ENCODE data around the gene ARHGEF9. TPM values are rescaled to one million over a fixed set of nuclear protein-coding genes. Genes with fewer than 3 reads are reported as not detected.

The ARHGEF9 gene
- total and polyA plus RNA-seq, 10 of the 15 experiments (the other 5 are each of a cell fraction or from before 2014, with no cell fraction given), result 3.2 to 25.2 (median 14.3) TPM

DNA sequence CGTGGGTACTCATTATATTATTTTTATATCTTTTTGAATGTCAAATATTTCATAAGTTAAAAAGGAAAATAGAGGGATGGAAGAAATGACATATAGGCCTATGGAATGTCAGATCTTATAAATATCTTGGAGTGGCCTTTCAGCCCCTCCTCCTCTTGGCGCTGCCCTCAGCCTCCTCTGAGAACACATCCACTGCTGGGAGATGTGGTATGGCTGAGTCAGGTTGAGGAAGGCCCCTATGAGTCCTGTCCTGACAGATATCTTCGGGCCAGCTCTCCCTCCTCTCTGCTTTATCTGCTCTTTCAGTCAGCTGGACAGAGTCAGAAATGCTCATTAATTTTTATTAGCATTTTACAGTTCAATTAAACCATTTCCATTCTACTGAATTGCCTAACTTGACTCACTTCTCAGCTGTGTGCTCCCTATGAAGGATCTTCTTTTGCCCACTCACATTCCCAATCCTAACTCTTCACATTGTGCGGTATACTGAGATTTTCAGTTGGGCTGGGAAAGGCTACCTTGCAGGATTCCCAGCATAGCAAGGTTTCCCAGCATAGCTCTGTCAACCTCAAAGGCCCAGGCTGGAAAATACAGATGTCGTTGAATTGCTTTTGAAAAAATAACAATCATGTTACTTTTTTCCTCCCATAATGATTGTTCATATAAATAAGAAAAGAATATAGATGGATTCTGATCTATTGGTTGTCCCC lies 128.0 kb downstream of the ARHGEF9 start (continued):
- TF ChIP-seq, protein P1, sequence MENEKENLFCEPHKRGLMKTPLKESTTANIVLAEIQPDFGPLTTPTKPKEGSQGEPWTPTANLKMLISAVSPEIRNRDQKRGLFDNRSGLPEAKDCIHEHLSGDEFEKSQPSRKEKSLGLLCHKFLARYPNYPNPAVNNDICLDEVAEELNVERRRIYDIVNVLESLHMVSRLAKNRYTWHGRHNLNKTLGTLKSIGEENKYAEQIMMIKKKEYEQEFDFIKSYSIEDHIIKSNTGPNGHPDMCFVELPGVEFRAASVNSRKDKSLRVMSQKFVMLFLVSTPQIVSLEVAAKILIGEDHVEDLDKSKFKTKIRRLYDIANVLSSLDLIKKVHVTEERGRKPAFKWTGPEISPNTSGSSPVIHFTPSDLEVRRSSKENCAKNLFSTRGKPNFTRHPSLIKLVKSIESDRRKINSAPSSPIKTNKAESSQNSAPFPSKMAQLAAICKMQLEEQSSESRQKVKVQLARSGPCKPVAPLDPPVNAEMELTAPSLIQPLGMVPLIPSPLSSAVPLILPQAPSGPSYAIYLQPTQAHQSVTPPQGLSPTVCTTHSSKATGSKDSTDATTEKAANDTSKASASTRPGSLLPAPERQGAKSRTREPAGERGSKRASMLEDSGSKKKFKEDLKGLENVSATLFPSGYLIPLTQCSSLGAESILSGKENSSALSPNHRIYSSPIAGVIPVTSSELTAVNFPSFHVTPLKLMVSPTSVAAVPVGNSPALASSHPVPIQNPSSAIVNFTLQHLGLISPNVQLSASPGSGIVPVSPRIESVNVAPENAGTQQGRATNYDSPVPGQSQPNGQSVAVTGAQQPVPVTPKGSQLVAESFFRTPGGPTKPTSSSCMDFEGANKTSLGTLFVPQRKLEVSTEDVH (IDR thresholded peaks at IDR 0.05; ENCODE audit: low read depth, partially characterized antibody), result no peak
- TF ChIP-seq STAT3 (IDR thresholded peaks at IDR 0.05; ENCODE audit: low read depth, low read length) (no peak), SMARCA5 (IDR thresholded peaks at IDR 0.05) (no peak), WRNIP1 (IDR thresholded peaks at IDR 0.05; ENCODE audit: borderline replicate concordance, low read depth, low read length) (no peak)

DNA sequence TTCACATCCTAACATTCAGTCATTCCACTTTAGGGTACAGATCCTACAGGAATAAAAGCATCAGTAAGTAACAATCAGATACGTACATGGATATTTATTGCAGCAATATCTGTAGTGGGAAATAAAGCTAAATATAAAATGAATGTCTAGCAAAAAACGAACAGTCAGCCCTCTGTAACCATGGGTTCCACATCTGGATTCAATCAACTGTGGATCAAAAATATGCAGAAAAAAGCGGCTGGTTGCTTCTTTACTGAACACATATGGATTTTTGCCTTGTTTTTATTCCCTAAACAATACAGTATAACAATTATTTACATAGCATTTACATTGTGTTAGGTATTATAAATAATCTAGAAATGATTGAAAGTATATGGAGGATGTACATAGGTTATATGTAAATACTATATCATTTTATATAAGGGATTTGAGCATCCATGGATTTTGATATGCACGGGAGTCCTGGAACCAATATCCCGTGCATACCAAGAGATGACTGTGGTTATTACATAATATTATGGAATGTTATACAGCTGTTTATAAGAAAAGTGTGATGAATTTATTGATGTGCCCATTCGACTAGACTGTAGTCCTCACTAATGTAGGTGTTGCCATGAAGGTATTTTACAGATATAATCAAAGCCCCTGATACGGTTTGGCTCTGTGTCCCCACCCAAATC lies 132.8 kb downstream of the ARHGEF9 start:
- H3K4me1 ChIP-seq (ENCODE audit: control insufficient read depth, insufficient read depth, low read length), result no peaks in the 10 kb centered on the region
- FAIRE-seq, result no peak
- H3K4me3 ChIP-seq, result no peak overlapping the region
- no peak for ATAC-seq
- CTCF ChIA-PET, result no interaction called here
- no peaks in the 10 kb centered on the region for H3K27me3 ChIP-seq (replicated peaks in 1 of 2; ENCODE audit: control insufficient read depth in 2 of 2, insufficient read depth in 2 of 2, low read length in 1 of 2)
- H4K20me1 ChIP-seq (ENCODE audit: control insufficient read depth, insufficient read depth), result no peaks in the 10 kb centered on the region
- 59% methylated on average over 7 of the region's 7 CpGs for WGBS (ENCODE audit: insufficient coverage, insufficient replicate concordance, low lambda C conversion rate, missing lambda C conversion rate)
- intact Hi-C loops (cut with micrococcal nuclease; ENCODE audit: unreplicated experiment), result no loop called here
- no peaks in the 10 kb centered on the region for H3K9me3 ChIP-seq (replicated peaks; ENCODE audit: control insufficient read depth, insufficient read depth, low read length)
- no peak overlapping the region for H2AFZ ChIP-seq (ENCODE audit: control insufficient read depth, low read depth, low read length)
- no peak overlapping the region for H3K9ac ChIP-seq (ENCODE audit: control insufficient read depth, insufficient read depth, low read length)
- BruUV-seq (replicated peaks), result no TSS peak
- H3K27ac ChIP-seq (ENCODE audit: control insufficient read depth, insufficient read depth), result no peak overlapping the region
- no peak for DNase-seq (ENCODE audit: low read depth, low spot score)
- SMC1A ChIA-PET (ENCODE audit: uncharacterized antibody, unreplicated experiment), result no interaction called here
- in situ Hi-C loops (cut with MboI), result no loop called here
- H3K79me2 ChIP-seq (ENCODE audit: control insufficient read depth, insufficient read depth, low read length), result no peaks in the 10 kb centered on the region
- no peak overlapping the region for H3K4me2 ChIP-seq (ENCODE audit: control insufficient read depth, insufficient read depth)
- no peaks in the 10 kb centered on the region; a peak in 1 of 4 replicates for H3K36me3 ChIP-seq (ENCODE audit: control insufficient read depth in 2 of 2, insufficient read depth in 2 of 2, low read length in 1 of 2)
- RAD21 ChIA-PET (ENCODE audit: unreplicated experiment), result no interaction called here
- POLR2A ChIA-PET, result no interaction called here
- TF ChIP-seq CEBPB (IDR thresholded peaks at IDR 0.05; ENCODE audit: borderline replicate concordance in 1 of 2, low read depth in 2 of 2, low read length in 2 of 2), result no peak
- TF ChIP-seq SPI1 (IDR thresholded peaks at IDR 0.05; ENCODE audit: borderline replicate concordance, insufficient read depth, low read depth, low read length), result no peak
- TF ChIP-seq, protein P2, sequence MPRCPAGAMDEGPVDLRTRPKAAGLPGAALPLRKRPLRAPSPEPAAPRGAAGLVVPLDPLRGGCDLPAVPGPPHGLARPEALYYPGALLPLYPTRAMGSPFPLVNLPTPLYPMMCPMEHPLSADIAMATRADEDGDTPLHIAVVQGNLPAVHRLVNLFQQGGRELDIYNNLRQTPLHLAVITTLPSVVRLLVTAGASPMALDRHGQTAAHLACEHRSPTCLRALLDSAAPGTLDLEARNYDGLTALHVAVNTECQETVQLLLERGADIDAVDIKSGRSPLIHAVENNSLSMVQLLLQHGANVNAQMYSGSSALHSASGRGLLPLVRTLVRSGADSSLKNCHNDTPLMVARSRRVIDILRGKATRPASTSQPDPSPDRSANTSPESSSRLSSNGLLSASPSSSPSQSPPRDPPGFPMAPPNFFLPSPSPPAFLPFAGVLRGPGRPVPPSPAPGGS (IDR thresholded peaks at IDR 0.05; ENCODE audit: borderline replicate concordance, insufficient read depth, low read depth, low read length, poor library complexity, severe bottlenecking), result no peak
- TF ChIP-seq BCL11A (IDR thresholded peaks at IDR 0.05; ENCODE audit: low read depth, low read length), result no peak
- no peak for TF ChIP-seq ZNF622 (IDR thresholded peaks at IDR 0.05)
- TF ChIP-seq ZZZ3 (IDR thresholded peaks at IDR 0.05; ENCODE audit: control insufficient read depth, insufficient read length, low read depth), result no peak
- TF ChIP-seq, protein P3, sequence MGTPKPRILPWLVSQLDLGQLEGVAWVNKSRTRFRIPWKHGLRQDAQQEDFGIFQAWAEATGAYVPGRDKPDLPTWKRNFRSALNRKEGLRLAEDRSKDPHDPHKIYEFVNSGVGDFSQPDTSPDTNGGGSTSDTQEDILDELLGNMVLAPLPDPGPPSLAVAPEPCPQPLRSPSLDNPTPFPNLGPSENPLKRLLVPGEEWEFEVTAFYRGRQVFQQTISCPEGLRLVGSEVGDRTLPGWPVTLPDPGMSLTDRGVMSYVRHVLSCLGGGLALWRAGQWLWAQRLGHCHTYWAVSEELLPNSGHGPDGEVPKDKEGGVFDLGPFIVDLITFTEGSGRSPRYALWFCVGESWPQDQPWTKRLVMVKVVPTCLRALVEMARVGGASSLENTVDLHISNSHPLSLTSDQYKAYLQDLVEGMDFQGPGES (IDR thresholded peaks at IDR 0.05), result no peak
- no peak for TF ChIP-seq SMAD5 (IDR thresholded peaks at IDR 0.05; ENCODE audit: low read depth)
- TF ChIP-seq SMAD1 (IDR thresholded peaks at IDR 0.05; ENCODE audit: low read depth, partially characterized antibody), result no peak
- TF ChIP-seq, protein P4, sequence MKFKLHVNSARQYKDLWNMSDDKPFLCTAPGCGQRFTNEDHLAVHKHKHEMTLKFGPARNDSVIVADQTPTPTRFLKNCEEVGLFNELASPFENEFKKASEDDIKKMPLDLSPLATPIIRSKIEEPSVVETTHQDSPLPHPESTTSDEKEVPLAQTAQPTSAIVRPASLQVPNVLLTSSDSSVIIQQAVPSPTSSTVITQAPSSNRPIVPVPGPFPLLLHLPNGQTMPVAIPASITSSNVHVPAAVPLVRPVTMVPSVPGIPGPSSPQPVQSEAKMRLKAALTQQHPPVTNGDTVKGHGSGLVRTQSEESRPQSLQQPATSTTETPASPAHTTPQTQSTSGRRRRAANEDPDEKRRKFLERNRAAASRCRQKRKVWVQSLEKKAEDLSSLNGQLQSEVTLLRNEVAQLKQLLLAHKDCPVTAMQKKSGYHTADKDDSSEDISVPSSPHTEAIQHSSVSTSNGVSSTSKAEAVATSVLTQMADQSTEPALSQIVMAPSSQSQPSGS (IDR thresholded peaks at IDR 0.05; ENCODE audit: low read length), result no peak
- TF ChIP-seq TAF1 (IDR thresholded peaks at IDR 0.05; ENCODE audit: borderline replicate concordance, low read depth, low read length), result no peak
